RWPE2 (cell line): ENCODE data around the gene FRG1.
"Not testable (repeated sequence)": the region's sequence is repeated elsewhere in the genome, so short reads cannot be mapped to it uniquely, and the experiment has no call there.

ENCODE experiments used
- ATAC-seq: fragments of 200-7000 bp; cut with Tn5 transposase; 3 replicates; pipeline ENCODE4 v1.9.1; 2021; ENCODE audit warnings: low read depth
- DNase-seq: peaks from one replicate; pipeline ENCODE4 v3.0.0-alpha.2; 2020; ENCODE audit warnings: low spot score
- H3K27ac ChIP-seq: fragments of 450-650 bp; 2 replicates; pipeline ENCODE4 v1.5.1; 2017; ENCODE audit warnings: mild to moderate bottlenecking; ENCODE audit not compliant: poor library complexity, severe bottlenecking
- H3K27me3 ChIP-seq: fragments of 250-450 bp; sonication (Bioruptor Pico); 2 replicates; pipeline ENCODE4 v1.5.1; 2021; ENCODE audit warnings: mild to moderate bottlenecking, moderate library complexity; ENCODE audit not compliant: insufficient read depth, poor library complexity, severe bottlenecking
- H3K36me3 ChIP-seq: fragments of 250-450 bp; sonication (Bioruptor Pico); 2 replicates; pipeline ENCODE4 v1.5.1; 2020; ENCODE audit warnings: low read depth, mild to moderate bottlenecking, moderate library complexity
- H3K4me1 ChIP-seq: fragments of 250-450 bp; sonication (Bioruptor Pico); 2 replicates; pipeline ENCODE4 v1.5.1; 2021; ENCODE audit warnings: mild to moderate bottlenecking, moderate library complexity; ENCODE audit not compliant: insufficient read depth, poor library complexity, severe bottlenecking
- H3K4me3 ChIP-seq: fragments of 250-450 bp; sonication (Bioruptor Pico); 2 replicates; pipeline ENCODE4 v1.5.1; 2021; ENCODE audit warnings: mild to moderate bottlenecking, moderate library complexity; ENCODE audit not compliant: severe bottlenecking
- H3K9me3 ChIP-seq: fragments of 250-450 bp; sonication (Bioruptor Pico); 2 replicates; pipeline ENCODE4 v1.5.1; 2021; ENCODE audit warnings: mild to moderate bottlenecking, moderate library complexity; ENCODE audit not compliant: severe bottlenecking
- TF ChIP-seq, protein P1 (sequence below): fragments of 450-650 bp; IDR thresholded peaks from one replicate; pipeline ENCODE4 v1.5.1; 2017; ENCODE audit warnings: mild to moderate bottlenecking, moderate library complexity; ENCODE audit not compliant: poor library complexity, severe bottlenecking

FRG1 gene

GRCh38 chr4:189917161-189917891, 23.3 kb upstream of the FRG1 start:
- Histone ChIP-seq H3K36me3 (no peaks in the 10 kb centered on the region), H3K27ac (no peak overlapping the region), H3K27me3 (no peaks in the 10 kb centered on the region), H3K9me3 (peaks cover 3% of the 10 kb centered on the region), H3K4me1 (no peaks in the 10 kb centered on the region), H3K4me3 (no peak overlapping the region)
- ATAC-seq = no peak
- DNase-seq = no peak
- TF ChIP-seq, protein P1, sequence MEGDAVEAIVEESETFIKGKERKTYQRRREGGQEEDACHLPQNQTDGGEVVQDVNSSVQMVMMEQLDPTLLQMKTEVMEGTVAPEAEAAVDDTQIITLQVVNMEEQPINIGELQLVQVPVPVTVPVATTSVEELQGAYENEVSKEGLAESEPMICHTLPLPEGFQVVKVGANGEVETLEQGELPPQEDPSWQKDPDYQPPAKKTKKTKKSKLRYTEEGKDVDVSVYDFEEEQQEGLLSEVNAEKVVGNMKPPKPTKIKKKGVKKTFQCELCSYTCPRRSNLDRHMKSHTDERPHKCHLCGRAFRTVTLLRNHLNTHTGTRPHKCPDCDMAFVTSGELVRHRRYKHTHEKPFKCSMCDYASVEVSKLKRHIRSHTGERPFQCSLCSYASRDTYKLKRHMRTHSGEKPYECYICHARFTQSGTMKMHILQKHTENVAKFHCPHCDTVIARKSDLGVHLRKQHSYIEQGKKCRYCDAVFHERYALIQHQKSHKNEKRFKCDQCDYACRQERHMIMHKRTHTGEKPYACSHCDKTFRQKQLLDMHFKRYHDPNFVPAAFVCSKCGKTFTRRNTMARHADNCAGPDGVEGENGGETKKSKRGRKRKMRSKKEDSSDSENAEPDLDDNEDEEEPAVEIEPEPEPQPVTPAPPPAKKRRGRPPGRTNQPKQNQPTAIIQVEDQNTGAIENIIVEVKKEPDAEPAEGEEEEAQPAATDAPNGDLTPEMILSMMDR = no peak

- no peak for ATAC-seq
- TF ChIP-seq, protein P1 = no peak
- no peak for DNase-seq
- Histone ChIP-seq H3K4me3 (no peak overlapping the region), H3K27ac (no peak overlapping the region), H3K27me3 (no peaks in the 10 kb centered on the region), H3K9me3 (peaks cover 3% of the 10 kb centered on the region), H3K4me1 (no peaks in the 10 kb centered on the region), H3K36me3 (no peaks in the 10 kb centered on the region)
These were observed 19.6 kb upstream of the FRG1 start for GRCh38 chr4:189921058-189921457.

DNA sequence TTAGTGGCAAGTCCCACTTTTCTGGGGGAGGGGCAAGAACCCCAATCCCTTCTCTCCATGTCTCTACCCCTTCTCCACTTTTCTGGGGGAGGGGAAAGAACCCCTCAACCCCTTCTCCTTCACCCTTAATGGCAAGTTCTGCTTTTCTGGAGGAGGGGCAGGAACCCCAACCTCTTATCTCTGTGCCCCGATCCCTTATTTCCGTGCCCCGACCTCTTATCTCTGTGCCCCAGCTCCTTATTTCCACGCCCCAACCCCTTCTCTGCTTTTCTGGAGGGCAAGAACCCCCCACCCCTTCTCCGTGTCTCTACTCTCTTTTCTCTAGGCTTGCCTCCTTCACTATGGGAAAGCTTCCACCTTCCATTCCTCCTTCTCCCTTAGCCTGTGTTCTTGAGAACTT, 13.9 kb upstream of the FRG1 start:
- not testable (repeated sequence) for DNase-seq, H3K4me1 ChIP-seq, ATAC-seq, H3K27me3 ChIP-seq, H3K4me3 ChIP-seq, H3K9me3 ChIP-seq, H3K36me3 ChIP-seq, H3K27ac ChIP-seq

DNA sequence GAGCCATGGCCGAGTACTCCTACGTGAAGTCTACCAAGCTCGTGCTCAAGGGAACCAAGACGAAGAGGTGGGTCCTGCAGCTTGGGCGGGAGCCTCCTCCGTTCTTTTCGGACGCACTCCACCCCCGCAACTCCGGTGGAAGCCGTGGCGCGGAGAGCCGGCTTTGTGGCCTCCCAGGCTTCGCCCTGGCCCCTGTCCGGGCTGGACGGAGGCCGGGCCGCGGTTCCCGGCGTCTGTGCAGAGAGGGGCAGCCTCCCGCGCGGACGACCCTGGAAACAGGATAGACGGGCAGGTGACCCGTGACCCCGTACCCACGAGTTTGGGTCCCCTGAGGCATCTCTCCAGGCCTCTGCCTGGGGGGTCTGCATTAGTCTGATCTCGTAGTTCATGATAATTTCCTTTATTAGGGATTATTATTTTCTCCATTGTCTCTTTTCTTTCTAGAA, 356 bp downstream of the FRG1 start:
- Histone ChIP-seq H3K27me3 (no peaks in the 10 kb centered on the region), H3K36me3 (peaks cover 9% of the 10 kb centered on the region), H3K27ac (peak overlapping the region; percentile 58), H3K9me3 (no peaks in the 10 kb centered on the region), H3K4me1 (no peaks in the 10 kb centered on the region), H3K4me3 (peak overlapping the region; percentile 47)
- ATAC-seq (no peak), DNase-seq (no peak)
- TF ChIP-seq, protein P1 = no peak

DNA sequence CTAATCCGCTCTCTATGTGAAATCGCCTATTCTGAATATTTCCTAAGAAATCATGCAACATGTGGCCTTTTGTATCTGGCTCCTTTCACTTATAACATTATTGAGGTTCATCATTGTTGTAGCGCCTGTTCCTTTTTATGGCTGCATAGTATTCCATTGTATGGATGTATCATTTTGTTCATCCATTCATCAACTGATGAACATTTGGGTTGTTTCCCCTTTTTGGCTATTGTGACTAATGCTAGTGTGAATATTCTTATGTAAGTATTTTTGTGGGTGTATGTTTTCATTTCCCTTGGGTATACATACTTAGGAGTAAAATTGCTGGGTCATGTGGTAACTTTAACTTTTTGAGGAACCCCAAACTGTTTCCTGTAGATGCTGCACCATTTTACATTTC, 1.7 kb downstream of the FRG1 start:
- H3K9me3 ChIP-seq, H3K36me3 ChIP-seq, H3K4me1 ChIP-seq, ATAC-seq, H3K27me3 ChIP-seq, H3K4me3 ChIP-seq, H3K27ac ChIP-seq, DNase-seq: not testable (repeated sequence)

- not testable (repeated sequence) for H3K4me3 ChIP-seq, ATAC-seq, H3K27me3 ChIP-seq, H3K4me1 ChIP-seq, H3K36me3 ChIP-seq, H3K9me3 ChIP-seq, DNase-seq, H3K27ac ChIP-seq
These were observed 3.4 kb downstream of the FRG1 start for GRCh38 chr4:189944077-189944476.

DNA sequence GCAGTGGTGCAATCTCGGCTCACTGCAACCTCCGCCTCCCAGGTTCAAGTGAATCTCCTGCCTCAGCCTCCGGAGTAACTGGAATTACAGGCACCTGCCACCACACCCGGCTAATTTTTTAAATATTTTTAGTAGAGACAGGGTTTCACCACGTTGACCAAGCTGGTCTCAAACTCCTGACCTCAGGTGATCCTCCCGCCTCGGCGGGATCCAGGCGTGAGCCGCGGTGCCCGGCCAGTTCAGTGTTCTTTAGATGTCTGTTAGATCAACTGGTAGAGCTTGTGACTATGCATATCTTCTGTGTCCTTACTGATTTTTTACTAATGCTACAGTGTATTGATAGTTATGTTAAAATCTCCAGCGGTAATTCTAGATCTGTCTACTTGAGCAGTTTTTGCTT, 6.2 kb downstream of the FRG1 start:
- not testable (repeated sequence) for H3K27me3 ChIP-seq, H3K9me3 ChIP-seq, H3K4me1 ChIP-seq, DNase-seq, H3K27ac ChIP-seq, H3K4me3 ChIP-seq, ATAC-seq, H3K36me3 ChIP-seq

DNA sequence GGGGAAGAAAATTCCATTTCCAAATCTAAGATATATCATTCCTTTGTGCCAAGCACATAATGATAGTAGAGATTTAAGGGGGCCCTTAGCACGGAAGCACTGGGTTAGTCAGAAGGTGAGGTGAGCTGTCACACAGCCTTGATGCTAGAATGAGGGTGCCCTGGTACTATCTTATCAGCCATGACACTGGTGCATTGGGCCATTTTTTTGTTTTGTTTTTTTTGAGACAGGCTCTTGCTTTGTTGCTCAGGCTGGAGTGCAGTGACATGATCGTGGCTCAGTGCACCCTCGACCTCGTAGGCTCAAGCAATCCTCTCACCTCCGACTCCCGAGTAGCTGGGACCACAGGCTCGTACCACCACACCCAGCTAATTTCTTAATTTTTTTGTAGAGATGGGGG, 7.8 kb downstream of the FRG1 start:
- not testable (repeated sequence) for H3K27me3 ChIP-seq, ATAC-seq, H3K9me3 ChIP-seq, H3K27ac ChIP-seq, H3K36me3 ChIP-seq, DNase-seq, H3K4me3 ChIP-seq, H3K4me1 ChIP-seq

DNA sequence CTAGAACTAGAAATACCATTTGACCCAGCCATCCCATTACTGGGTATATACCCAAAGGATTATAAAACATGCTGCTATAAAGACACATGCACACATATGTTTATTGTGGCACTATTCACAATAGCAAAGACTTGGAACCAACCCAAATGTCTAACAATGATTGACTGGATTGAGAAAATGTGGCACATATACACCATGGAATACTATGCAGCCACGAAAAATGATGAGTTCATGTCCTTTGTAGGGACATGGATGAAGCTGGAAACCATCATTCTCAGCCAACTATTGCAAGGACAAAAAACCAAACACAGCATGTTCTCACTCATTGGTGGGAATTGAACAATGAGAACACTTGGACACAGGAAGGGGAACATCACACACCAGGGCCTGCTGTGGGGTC, 28.6 kb downstream of the FRG1 start:
- not testable (repeated sequence) for DNase-seq, H3K4me3 ChIP-seq, H3K36me3 ChIP-seq, ATAC-seq, H3K9me3 ChIP-seq, H3K27ac ChIP-seq, H3K4me1 ChIP-seq, H3K27me3 ChIP-seq
